ENCODE results near the gene HTR3C.

HTR3C gene

GRCh38 chr3:184092199-184092598 lies 39.4 kb downstream of the HTR3C start:
- no peaks in the 10 kb centered on the region for H3K36me3 ChIP-seq (ENCODE audit: control insufficient read depth, insufficient read depth, low read length)
- H3K4me3 ChIP-seq (ENCODE audit: extremely low read depth, insufficient read depth, low read length, poor library complexity, severe bottlenecking): no peak overlapping the region
- no peak overlapping the region for H3K27ac ChIP-seq (ENCODE audit: low read depth, low read length, severe bottlenecking)
- peaks cover 8% of the 10 kb centered on the region for H3K9me3 ChIP-seq (ENCODE audit: control insufficient read depth, low read length)
- H3K4me1 ChIP-seq (ENCODE audit: control insufficient read depth, insufficient read depth, low read length, poor library complexity, severe bottlenecking): no peaks in the 10 kb centered on the region
- 69 to 84% methylated on average over 3 of the region's 3 CpGs for WGBS, 2 experiments (ENCODE audit: insufficient coverage in 2 of 2)

GRCh38 chr3:184096811-184097383 lies 44.0 kb downstream of the HTR3C start, which contains the start of gene HTR3E:
Gene HTR3E (plus strand): TSS chr3:184097064. CDS start chr3:184097530, 466 bp downstream.
- no peaks in the 10 kb centered on the region for H3K36me3 ChIP-seq (ENCODE audit: control insufficient read depth, insufficient read depth, low read length)
- no peak within 1 kb of the TSS for H3K27ac ChIP-seq (ENCODE audit: low read depth, low read length, severe bottlenecking)
- no peaks in the 10 kb centered on the region for H3K4me1 ChIP-seq (ENCODE audit: control insufficient read depth, insufficient read depth, low read length, poor library complexity, severe bottlenecking)
- 93 to 94% methylated on average over 5 to 6 of the region's 7 CpGs for WGBS, 2 experiments (ENCODE audit: insufficient coverage in 2 of 2)
- peaks cover 5% of the 10 kb centered on the region for H3K9me3 ChIP-seq (ENCODE audit: control insufficient read depth, low read length)
- H3K4me3 ChIP-seq (ENCODE audit: extremely low read depth, insufficient read depth, low read length, poor library complexity, severe bottlenecking): no peak within 1 kb of the TSS

- Histone ChIP-seq H3K27ac (ENCODE audit: low read depth, low read length, severe bottlenecking) (no peak overlapping the region), H3K9me3 (ENCODE audit: control insufficient read depth, low read length) (peaks cover under 1% of the 10 kb centered on the region), H3K4me3 (ENCODE audit: extremely low read depth, insufficient read depth, low read length, poor library complexity, severe bottlenecking) (no peak overlapping the region), H3K36me3 (ENCODE audit: control insufficient read depth, insufficient read depth, low read length) (no peaks in the 10 kb centered on the region), H3K4me1 (ENCODE audit: control insufficient read depth, insufficient read depth, low read length, poor library complexity, severe bottlenecking) (no peaks in the 10 kb centered on the region)
- WGBS, 2 experiments (ENCODE audit: insufficient coverage in 2 of 2): 89% methylated on average over 3 to 4 of the region's 6 CpGs
These were observed 44.7 kb downstream of the HTR3C start for GRCh38 chr3:184097556-184097955.

- no peaks in the 10 kb centered on the region for H3K9me3 ChIP-seq (ENCODE audit: control insufficient read depth, low read length)
- 83 to 90% methylated on average over 20 to 23 of the region's 24 CpGs for WGBS, 2 experiments (ENCODE audit: insufficient coverage in 2 of 2)
- no peaks in the 10 kb centered on the region for H3K4me1 ChIP-seq (ENCODE audit: control insufficient read depth, insufficient read depth, low read length, poor library complexity, severe bottlenecking)
- H3K4me3 ChIP-seq (ENCODE audit: extremely low read depth, insufficient read depth, low read length, poor library complexity, severe bottlenecking): no peak overlapping the region
- H3K27ac ChIP-seq (ENCODE audit: low read depth, low read length, severe bottlenecking): no peak overlapping the region
- H3K36me3 ChIP-seq (ENCODE audit: control insufficient read depth, insufficient read depth, low read length): no peaks in the 10 kb centered on the region
These were observed 47.2 kb downstream of the HTR3C start for GRCh38 chr3:184099806-184100686.

Data from mesodermal cell (in vitro differentiated cells).